ENCODE measurements around the gene KLK15.

The KLK15 gene, protein sequence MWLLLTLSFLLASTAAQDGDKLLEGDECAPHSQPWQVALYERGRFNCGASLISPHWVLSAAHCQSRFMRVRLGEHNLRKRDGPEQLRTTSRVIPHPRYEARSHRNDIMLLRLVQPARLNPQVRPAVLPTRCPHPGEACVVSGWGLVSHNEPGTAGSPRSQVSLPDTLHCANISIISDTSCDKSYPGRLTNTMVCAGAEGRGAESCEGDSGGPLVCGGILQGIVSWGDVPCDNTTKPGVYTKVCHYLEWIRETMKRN
- total RNA-seq, result 0 to 0.09 reads per million in 2 donors

- DNase-seq, result no peak
Measured at GRCh38 chr19:50833117-50833801, at the start of gene KLK15. Gene KLK15, minus strand, starts transcription at chr19:50833574. Its CDS starts 2,082 bp downstream, at chr19:50831492.

- no peak for DNase-seq
Measured at GRCh38 chr19:50882188-50882587, 48.8 kb upstream of the KLK15 start.

GRCh38 chr19:50880241-50880640 lies 46.9 kb upstream of the KLK15 start:
- no peak for DNase-seq

GRCh38 chr19:50878851-50879250 lies 45.5 kb upstream of the KLK15 start:
- no peak for DNase-seq

DNA sequence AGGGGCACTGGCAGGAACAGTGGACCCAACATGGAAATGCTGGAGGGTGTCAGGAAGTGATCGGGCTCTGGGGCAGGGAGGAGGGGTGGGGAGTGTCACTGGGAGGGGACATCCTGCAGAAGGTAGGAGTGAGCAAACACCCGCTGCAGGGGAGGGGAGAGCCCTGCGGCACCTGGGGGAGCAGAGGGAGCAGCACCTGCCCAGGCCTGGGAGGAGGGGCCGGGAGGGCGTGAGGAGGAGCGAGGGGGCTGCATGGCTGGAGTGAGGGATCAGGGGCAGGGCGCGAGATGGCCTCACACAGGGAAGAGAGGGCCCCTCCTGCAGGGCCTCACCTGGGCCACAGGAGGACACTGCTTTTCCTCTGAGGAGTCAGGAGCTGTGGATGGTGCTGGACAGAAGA lies 44.0 kb upstream of the KLK15 start:
- DNase-seq, result no peak

DNA sequence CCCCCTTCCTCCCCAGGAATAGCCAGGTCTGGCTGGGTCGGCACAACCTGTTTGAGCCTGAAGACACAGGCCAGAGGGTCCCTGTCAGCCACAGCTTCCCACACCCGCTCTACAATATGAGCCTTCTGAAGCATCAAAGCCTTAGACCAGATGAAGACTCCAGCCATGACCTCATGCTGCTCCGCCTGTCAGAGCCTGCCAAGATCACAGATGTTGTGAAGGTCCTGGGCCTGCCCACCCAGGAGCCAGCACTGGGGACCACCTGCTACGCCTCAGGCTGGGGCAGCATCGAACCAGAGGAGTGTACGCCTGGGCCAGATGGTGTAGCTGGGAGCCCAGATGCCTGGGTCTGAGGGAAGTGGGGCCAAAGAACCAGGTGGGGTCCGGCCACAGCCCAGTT lies 43.1 kb upstream of the KLK15 start:
- no peak for DNase-seq

- DNase-seq, result no peak
Measured at GRCh38 chr19:50875795-50876422, 42.5 kb upstream of the KLK15 start.

GRCh38 chr19:50874211-50874610 lies 40.8 kb upstream of the KLK15 start:
- no peak for DNase-seq

DNA sequence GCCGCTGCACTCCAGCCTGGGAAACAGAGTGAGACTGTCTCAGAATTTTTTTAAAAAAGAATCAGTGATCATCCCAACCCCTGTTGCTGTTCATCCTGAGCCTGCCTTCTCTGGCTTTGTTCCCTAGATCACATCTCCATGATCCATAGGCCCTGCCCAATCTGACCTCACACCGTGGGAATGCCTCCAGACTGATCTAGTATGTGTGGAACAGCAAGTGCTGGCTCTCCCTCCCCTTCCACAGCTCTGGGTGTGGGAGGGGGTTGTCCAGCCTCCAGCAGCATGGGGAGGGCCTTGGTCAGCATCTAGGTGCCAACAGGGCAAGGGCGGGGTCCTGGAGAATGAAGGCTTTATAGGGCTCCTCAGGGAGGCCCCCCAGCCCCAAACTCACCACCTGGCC lies 39.7 kb upstream of the KLK15 start, which contains the start of gene KLK2:
Gene KLK2, plus strand, starts transcription at position 384 of the 400 bp plus-strand sequence. CDS start 35 bp downstream, outside the sequence.
- no peak for DNase-seq

DNA sequence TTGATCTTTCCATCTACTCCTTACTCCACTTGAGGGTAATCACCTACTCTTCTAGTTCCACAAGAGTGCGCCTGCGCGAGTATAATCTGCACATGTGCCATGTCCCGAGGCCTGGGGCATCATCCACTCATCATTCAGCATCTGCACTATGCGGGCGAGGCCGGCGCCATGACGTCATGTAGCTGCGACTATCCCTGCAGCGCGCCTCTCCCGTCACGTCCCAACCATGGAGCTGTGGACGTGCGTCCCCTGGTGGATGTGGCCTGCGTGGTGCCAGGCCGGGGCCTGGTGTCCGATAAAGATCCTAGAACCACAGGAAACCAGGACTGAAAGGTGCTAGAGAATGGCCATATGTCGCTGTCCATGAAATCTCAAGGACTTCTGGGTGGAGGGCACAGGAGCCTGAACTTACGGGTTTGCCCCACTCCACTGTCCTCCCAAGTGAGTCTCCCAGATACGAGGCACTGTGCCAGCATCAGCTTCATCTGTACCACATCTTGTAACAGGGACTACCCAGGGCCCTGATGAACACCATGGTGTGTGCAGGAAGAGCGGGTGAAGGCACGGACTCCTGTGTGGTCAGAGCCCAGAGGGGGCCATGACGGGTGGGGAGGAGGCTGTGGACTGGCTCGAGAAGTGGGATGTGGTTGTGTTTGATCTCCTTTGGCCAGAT lies 37.2 kb upstream of the KLK15 start:
- no peak for DNase-seq

GRCh38 chr19:50869479-50869878 lies 36.1 kb upstream of the KLK15 start:
- no peak for DNase-seq

GRCh38 chr19:50861496-50862286 lies 28.3 kb upstream of the KLK15 start:
- no peak for DNase-seq

GRCh38 chr19:50861010-50861409 lies 27.6 kb upstream of the KLK15 start:
- DNase-seq, result no peak

- no peak for DNase-seq
Measured at GRCh38 chr19:50859849-50860248, 26.5 kb upstream of the KLK15 start.

DNA sequence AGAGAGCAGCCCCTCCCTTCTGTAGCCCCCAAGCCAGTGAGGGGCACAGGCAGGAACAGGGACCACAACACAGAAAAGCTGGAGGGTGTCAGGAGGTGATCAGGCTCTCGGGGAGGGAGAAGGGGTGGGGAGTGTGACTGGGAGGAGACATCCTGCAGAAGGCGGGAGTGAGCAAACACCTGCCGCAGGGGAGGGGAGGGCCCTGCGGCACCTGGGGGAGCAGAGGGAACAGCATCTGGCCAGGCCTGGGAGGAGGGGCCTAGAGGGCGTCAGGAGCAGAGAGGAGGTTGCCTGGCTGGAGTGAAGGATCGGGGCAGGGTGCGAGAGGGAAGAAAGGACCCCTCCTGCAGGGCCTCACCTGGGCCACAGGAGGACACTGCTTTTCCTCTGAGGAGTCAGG lies 25.5 kb upstream of the KLK15 start:
- no peak for DNase-seq

GRCh38 chr19:50857366-50857765 lies 24.0 kb upstream of the KLK15 start:
- DNase-seq, result no peak

GRCh38 chr19:50854636-50855410 lies 21.4 kb upstream of the KLK15 start, which contains the start of gene KLK3:
Gene KLK3, plus strand, starts transcription at chr19:50854915. Its CDS starts 41 bp downstream, at chr19:50854956.
- DNase-seq, result no peak

- DNase-seq, result no peak
Measured at GRCh38 chr19:50851620-50852019, 18.2 kb upstream of the KLK15 start.

DNA sequence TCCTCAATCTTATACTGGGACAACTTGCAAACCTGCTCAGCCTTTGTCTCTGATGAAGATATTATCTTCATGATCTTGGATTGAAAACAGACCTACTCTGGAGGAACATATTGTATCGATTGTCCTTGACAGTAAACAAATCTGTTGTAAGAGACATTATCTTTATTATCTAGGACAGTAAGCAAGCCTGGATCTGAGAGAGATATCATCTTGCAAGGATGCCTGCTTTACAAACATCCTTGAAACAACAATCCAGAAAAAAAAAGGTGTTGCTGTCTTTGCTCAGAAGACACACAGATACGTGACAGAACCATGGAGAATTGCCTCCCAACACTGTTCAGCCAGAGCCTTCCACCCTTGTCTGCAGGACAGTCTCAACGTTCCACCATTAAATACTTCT lies 17.4 kb upstream of the KLK15 start:
- no peak for DNase-seq

- DNase-seq, result no peak
Measured at GRCh38 chr19:50844296-50844935, 11.0 kb upstream of the KLK15 start.

DNA sequence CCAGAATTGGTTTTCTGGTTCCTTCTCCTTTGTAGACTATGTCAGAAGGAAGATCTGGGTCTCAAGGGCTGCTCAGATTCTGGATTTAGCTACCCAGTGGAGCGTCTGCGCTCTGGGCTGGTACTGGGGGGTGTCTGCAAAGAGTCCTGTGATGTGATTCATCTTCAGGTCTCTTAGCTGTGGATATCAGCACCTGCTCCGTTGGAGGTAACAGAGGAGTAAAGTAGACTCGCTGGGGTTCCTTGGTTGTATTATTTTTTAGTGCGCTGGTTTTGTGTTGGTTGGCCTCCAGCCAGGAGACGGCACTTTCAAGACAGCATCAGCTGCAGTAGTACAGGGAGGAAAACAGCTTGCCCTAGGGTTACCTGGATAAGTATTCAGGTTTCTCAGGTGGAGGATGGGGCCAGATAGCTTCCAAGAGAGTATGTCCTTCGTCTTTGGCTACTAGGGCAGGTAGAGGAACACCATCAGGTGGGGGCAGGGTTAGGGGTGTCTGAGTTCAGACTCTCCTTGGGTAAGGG lies 10.4 kb upstream of the KLK15 start:
- no peak for DNase-seq

Measured in activated gamma-delta T cell (primary cell).